HepG2 (cell line): ENCODE data around the gene SINHCAF. TPM values are rescaled to one million over a fixed set of nuclear protein-coding genes. Genes with fewer than 3 reads are reported as not detected.

Experiments used
- ARID5B ChIP-seq: IDR thresholded peaks from 2 replicates; pipeline ENCODE4 v1.4.0; 2020; ENCODE audit warnings: mild to moderate bottlenecking, missing genetic modification reagents
- CBFB ChIP-seq: sonication (generic); formaldehyde crosslinking; IDR thresholded peaks from 2 replicates; pipeline ENCODE4 v1.4.0; 2020; ENCODE audit warnings: missing genetic modification reagents
- ELF3 ChIP-seq: IDR thresholded peaks from 2 replicates; pipeline ENCODE4 v1.6.1; 2016; ENCODE audit warnings: missing genetic modification reagents, missing compliant biosample characterization
- KLF12 ChIP-seq: sonication (generic); formaldehyde crosslinking; IDR thresholded peaks from 2 replicates; pipeline ENCODE4 v1.4.0; 2020; ENCODE audit warnings: missing genetic modification reagents, borderline replicate concordance
- MXD4 ChIP-seq: IDR thresholded peaks from 2 replicates; pipeline ENCODE4 v1.6.1; 2016; ENCODE audit warnings: mild to moderate bottlenecking, missing biosample characterization, missing genetic modification reagents
- NR2C2 ChIP-seq: sonication (generic); formaldehyde crosslinking; IDR thresholded peaks from 2 replicates; pipeline ENCODE4 v1.4.0; 2020; ENCODE audit warnings: missing genetic modification reagents, mild to moderate bottlenecking, moderate library complexity, borderline replicate concordance
- PHB2 ChIP-seq: fragments of 450-650 bp; IDR thresholded peaks from 2 replicates; pipeline ENCODE4 v1.6.1; 2018; ENCODE audit not compliant: partially characterized antibody
- POGZ ChIP-seq: sonication (generic); formaldehyde crosslinking; IDR thresholded peaks from 2 replicates; pipeline ENCODE4 v1.4.0; 2020; ENCODE audit warnings: mild to moderate bottlenecking, missing genetic modification reagents
- SMAD3 ChIP-seq: sonication (generic); formaldehyde crosslinking; IDR thresholded peaks from 2 replicates; pipeline ENCODE4 v1.4.0; 2020; ENCODE audit warnings: missing genetic modification reagents
- SUZ12 ChIP-seq: fragments of 150-350 bp; IDR thresholded peaks from 2 replicates; pipeline ENCODE4 v1.6.1; 2014; ENCODE audit warnings: low read depth, low read length
- ZFP91 ChIP-seq: sonication (generic); formaldehyde crosslinking; IDR thresholded peaks from 2 replicates; pipeline ENCODE4 v1.9.0; 2022; ENCODE audit warnings: missing genetic modification reagents, mild to moderate bottlenecking, borderline replicate concordance
- ZFX ChIP-seq: sonication (generic); formaldehyde crosslinking; IDR thresholded peaks from 2 replicates; pipeline ENCODE4 v1.4.0; 2020; ENCODE audit warnings: mild to moderate bottlenecking, low read depth, missing genetic modification reagents, moderate library complexity
- ZNF10 ChIP-seq: sonication (generic); formaldehyde crosslinking; IDR thresholded peaks from 2 replicates; pipeline ENCODE4 v1.4.0; 2020; ENCODE audit warnings: mild to moderate bottlenecking, low read depth, missing genetic modification reagents, borderline replicate concordance
- ZNF367 ChIP-seq: sonication (generic); formaldehyde crosslinking; IDR thresholded peaks from 2 replicates; pipeline ENCODE4 v1.4.0; 2020; ENCODE audit warnings: missing genetic modification reagents, borderline replicate concordance
- ZNF460 ChIP-seq: sonication (generic); formaldehyde crosslinking; IDR thresholded peaks from 2 replicates; pipeline ENCODE4 v1.5.1; 2020; ENCODE audit warnings: missing genetic modification reagents, mild to moderate bottlenecking, borderline replicate concordance
- ZNF552 ChIP-seq: sonication (generic); formaldehyde crosslinking; IDR thresholded peaks from 2 replicates; pipeline ENCODE4 v1.9.0; 2022; ENCODE audit warnings: missing genetic modification reagents, mild to moderate bottlenecking, borderline replicate concordance
- ZNF616 ChIP-seq: sonication (generic); formaldehyde crosslinking; IDR thresholded peaks from 2 replicates; pipeline ENCODE4 v1.5.0; 2020; ENCODE audit warnings: low read depth, mild to moderate bottlenecking, missing genetic modification reagents
- ZNF629 ChIP-seq: sonication (generic); formaldehyde crosslinking; conservative IDR thresholded peaks from 2 replicates; pipeline ENCODE4 v1.5.0; 2020; ENCODE audit warnings: missing genetic modification reagents
- ZNF710 ChIP-seq: sonication (generic); formaldehyde crosslinking; IDR thresholded peaks from 2 replicates; pipeline ENCODE4 v1.5.0; 2020; ENCODE audit warnings: mild to moderate bottlenecking, missing genetic modification reagents, borderline replicate concordance
- ZNF775 ChIP-seq: sonication (generic); formaldehyde crosslinking; IDR thresholded peaks from 2 replicates; pipeline ENCODE4 v1.4.0; 2020; ENCODE audit warnings: missing genetic modification reagents, mild to moderate bottlenecking, moderate library complexity, borderline replicate concordance
- polyA plus RNA-seq, 8 experiments: library from polyadenylated mRNA; depleted of rRNA in 3 of 8; stranded (reverse) in 7 of 8; unstranded in 1 of 8; fragments of >200 nt; fragmentation: Illumina TruSeq in 4 of 8; extraction: Trizol in 4 of 8; gene quantifications; 2 replicates each; pipeline versions ENCODE4 v1.2.1 to v1.2.3, GENCODE V29; 2011 to 2016; ENCODE audit warnings: low read depth in 4 of 8, missing spikeins in 1 of 8, mixed read lengths in 1 of 8; ENCODE audit not compliant: insufficient read depth in 1 of 8
- total RNA-seq, 5 experiments: library from RNA; depleted of rRNA; stranded (reverse); fragments of >200 nt; fragmentation: Illumina TruSeq; extraction: Trizol; gene quantifications; 2 replicates each; pipeline ENCODE4 v1.2.3, GENCODE V29; 2016; ENCODE audit warnings: low read depth in 1 of 5

The SINHCAF gene
- total and polyA plus RNA-seq, 2 of the 13 experiments (the other 11 are each of a cell fraction or from before 2014, with no cell fraction given): 54.6 to 97.8 TPM

GRCh38 chr12:31362115-31362758 is 36.3 kb upstream of the SINHCAF start (continued):
- TF ChIP-seq ARID5B (CRISPR knock-in tag) (peak; percentile 25; the same call in 1 of the 2 replicates), PHB2 (no peak), ZNF367 (CRISPR knock-in tag) (no peak), POGZ (CRISPR knock-in tag) (peak; percentile 34; the same call in 1 of the 2 replicates), ZNF616 (CRISPR knock-in tag) (no peak), ZFP91 (CRISPR knock-in tag) (peak; percentile 60; the same call in 1 of the 2 replicates), ZNF629 (CRISPR knock-in tag) (peak; percentile 63), KLF12 (CRISPR knock-in tag) (peak; percentile 66; the same call in 1 of the 2 replicates), SMAD3 (CRISPR knock-in tag) (peak; percentile 62; the same call in 1 of the 2 replicates), ZNF552 (CRISPR knock-in tag) (no peak; the same call in 1 of the 2 replicates), SUZ12 (no peak), CBFB (no peak), NR2C2 (CRISPR knock-in tag) (no peak), ZFX (CRISPR knock-in tag) (peak; percentile 79), ZNF10 (CRISPR knock-in tag) (no peak), MXD4 (CRISPR knock-in tag) (no peak), ZNF710 (CRISPR knock-in tag) (peak; percentile 19), ZNF460 (CRISPR knock-in tag) (no peak), ZNF775 (CRISPR knock-in tag) (no peak), ELF3 (CRISPR knock-in tag) (peak; percentile 11; the same call in 1 of the 2 replicates)
